Effector memory CD4-positive, alpha-beta T cell (primary cell): Measurements from ENCODE around the gene BRWD1.

Source experiments
- DNase-seq, 3 donors: peaks; one replicate each; pipeline ENCODE4 v3.0.0-alpha.2; 2020
- H3K27ac ChIP-seq: 2 replicates; pipeline ENCODE4 v1.7.0; 2013; ENCODE audit warnings: mild to moderate bottlenecking, low read length, moderate library complexity; ENCODE audit not compliant: insufficient read depth, poor library complexity, severe bottlenecking
- H3K27me3 ChIP-seq: replicated peaks from 2 replicates; pipeline ENCODE4 v1.7.0; 2013; ENCODE audit warnings: mild to moderate bottlenecking, low read length; ENCODE audit not compliant: insufficient read depth, control insufficient read depth, poor library complexity, severe bottlenecking
- H3K36me3 ChIP-seq: 2 replicates; pipeline ENCODE4 v1.7.0; 2013; ENCODE audit warnings: mild to moderate bottlenecking, low read length, moderate library complexity; ENCODE audit not compliant: control insufficient read depth, insufficient read depth
- H3K4me1 ChIP-seq: 2 replicates; pipeline ENCODE4 v1.7.0; 2013; ENCODE audit warnings: low read length, mild to moderate bottlenecking; ENCODE audit not compliant: control insufficient read depth, insufficient read depth, poor library complexity, severe bottlenecking
- H3K4me3 ChIP-seq: 2 replicates; pipeline ENCODE4 v1.7.0; 2013; ENCODE audit warnings: low read length, low read depth, mild to moderate bottlenecking; ENCODE audit not compliant: insufficient read depth, poor library complexity, severe bottlenecking
- H3K9me3 ChIP-seq: 2 replicates; pipeline ENCODE4 v1.7.0; 2013; ENCODE audit warnings: mild to moderate bottlenecking, low read length, moderate library complexity; ENCODE audit not compliant: control insufficient read depth

BRWD1 gene

GRCh38 chr21:39178421-39178820 lies 135.0 kb downstream of the BRWD1 start:
- H3K36me3 ChIP-seq, result peaks cover 21% of the 10 kb centered on the region
- peaks cover 5% of the 10 kb centered on the region for H3K4me1 ChIP-seq
- no peak for DNase-seq

GRCh38 chr21:39176271-39176709 lies 137.1 kb downstream of the BRWD1 start:
- no peak overlapping the region for H3K27ac ChIP-seq
- no peaks in the 10 kb centered on the region for H3K27me3 ChIP-seq
- no peak for DNase-seq
- H3K9me3 ChIP-seq, result no peaks in the 10 kb centered on the region
- peaks cover 29% of the 10 kb centered on the region for H3K36me3 ChIP-seq
- no peaks in the 10 kb centered on the region for H3K4me1 ChIP-seq
- H3K4me3 ChIP-seq, result no peak overlapping the region

More at GRCh38 chr21:39178421-39178820, 135.0 kb downstream of the BRWD1 start:
- Histone ChIP-seq H3K27me3 (no peaks in the 10 kb centered on the region), H3K9me3 (no peaks in the 10 kb centered on the region), H3K27ac (no peak overlapping the region), H3K4me3 (no peak overlapping the region)

- DNase-seq, result no peak
- no peaks in the 10 kb centered on the region for H3K9me3 ChIP-seq
- no peaks in the 10 kb centered on the region for H3K4me1 ChIP-seq
- no peak overlapping the region for H3K4me3 ChIP-seq
- H3K27ac ChIP-seq, result no peak overlapping the region
- peaks cover 29% of the 10 kb centered on the region for H3K36me3 ChIP-seq
- no peaks in the 10 kb centered on the region for H3K27me3 ChIP-seq
Measured at GRCh38 chr21:39175665-39176064, 137.8 kb downstream of the BRWD1 start.

- Histone ChIP-seq H3K9me3 (no peaks in the 10 kb centered on the region), H3K4me1 (no peaks in the 10 kb centered on the region), H3K36me3 (peaks cover 28% of the 10 kb centered on the region), H3K27ac (no peak overlapping the region), H3K4me3 (no peak overlapping the region), H3K27me3 (no peaks in the 10 kb centered on the region)
- DNase-seq, result no peak
Measured at GRCh38 chr21:39175154-39175553, 138.3 kb downstream of the BRWD1 start.

- Histone ChIP-seq H3K9me3 (no peaks in the 10 kb centered on the region), H3K36me3 (peaks cover 23% of the 10 kb centered on the region), H3K27ac (no peak overlapping the region), H3K4me3 (no peak overlapping the region), H3K4me1 (no peaks in the 10 kb centered on the region), H3K27me3 (no peaks in the 10 kb centered on the region)
- DNase-seq, result no peak
Measured at GRCh38 chr21:39173716-39174680, 139.4 kb downstream of the BRWD1 start.

- H3K27ac ChIP-seq, result no peak overlapping the region
- no peaks in the 10 kb centered on the region for H3K4me1 ChIP-seq
- no peak overlapping the region for H3K4me3 ChIP-seq
- DNase-seq, result no peak
- H3K27me3 ChIP-seq, result no peaks in the 10 kb centered on the region
- peaks cover 20% of the 10 kb centered on the region for H3K36me3 ChIP-seq
- H3K9me3 ChIP-seq, result no peaks in the 10 kb centered on the region
Measured at GRCh38 chr21:39169906-39170305, 143.5 kb downstream of the BRWD1 start.

GRCh38 chr21:39168800-39169199 lies 144.6 kb downstream of the BRWD1 start:
- H3K36me3 ChIP-seq, result peaks cover 11% of the 10 kb centered on the region
- H3K9me3 ChIP-seq, result no peaks in the 10 kb centered on the region
- H3K4me3 ChIP-seq, result no peak overlapping the region
- H3K4me1 ChIP-seq, result no peaks in the 10 kb centered on the region
- no peak for DNase-seq
- no peak overlapping the region for H3K27ac ChIP-seq
- no peaks in the 10 kb centered on the region for H3K27me3 ChIP-seq

DNA sequence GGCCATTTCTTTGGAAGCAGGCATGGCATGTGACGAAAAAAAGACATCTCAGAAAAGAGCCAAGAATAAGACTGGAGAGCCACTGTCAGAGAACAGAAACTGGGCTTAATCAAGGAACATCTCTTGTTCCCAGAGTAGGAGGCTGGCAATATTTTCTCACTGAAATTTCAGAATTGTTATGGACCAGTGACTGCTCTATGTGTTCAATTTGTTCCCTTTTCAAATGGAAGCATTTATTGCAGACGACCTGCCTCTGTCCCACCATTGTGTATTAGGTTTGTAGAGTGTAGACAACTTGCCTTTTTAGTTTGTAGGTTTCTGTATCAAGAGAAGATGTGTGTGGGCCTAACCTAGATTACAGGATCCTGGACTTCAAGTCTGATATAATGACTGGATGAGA lies 148.9 kb downstream of the BRWD1 start:
- Histone ChIP-seq H3K36me3 (no peaks in the 10 kb centered on the region), H3K27me3 (no peaks in the 10 kb centered on the region), H3K9me3 (no peaks in the 10 kb centered on the region), H3K27ac (no peak overlapping the region), H3K4me3 (no peak overlapping the region), H3K4me1 (no peaks in the 10 kb centered on the region)
- no peak for DNase-seq

DNA sequence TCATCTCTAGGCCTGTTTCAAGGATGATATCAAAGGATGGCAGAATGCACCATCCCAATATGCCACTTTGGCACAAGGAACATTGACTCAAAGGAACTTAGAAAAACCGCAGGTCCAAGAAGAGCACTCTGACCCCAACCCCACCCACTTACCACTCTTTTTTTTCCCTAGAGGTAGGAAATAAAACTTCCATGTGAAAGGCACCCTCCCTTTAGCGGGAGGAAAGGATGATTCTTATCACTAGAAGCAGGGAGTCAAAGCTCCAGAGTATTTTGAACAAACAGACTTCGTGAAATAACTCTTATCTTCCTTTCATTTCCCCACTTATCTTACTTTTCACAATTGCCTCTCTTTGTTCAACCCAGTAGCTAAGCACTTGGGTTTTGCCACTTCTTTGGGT lies 152.4 kb downstream of the BRWD1 start:
- Histone ChIP-seq H3K27me3 (no peaks in the 10 kb centered on the region), H3K9me3 (no peaks in the 10 kb centered on the region), H3K4me1 (no peaks in the 10 kb centered on the region), H3K4me3 (no peak overlapping the region), H3K36me3 (no peaks in the 10 kb centered on the region), H3K27ac (no peak overlapping the region)
- no peak for DNase-seq

DNA sequence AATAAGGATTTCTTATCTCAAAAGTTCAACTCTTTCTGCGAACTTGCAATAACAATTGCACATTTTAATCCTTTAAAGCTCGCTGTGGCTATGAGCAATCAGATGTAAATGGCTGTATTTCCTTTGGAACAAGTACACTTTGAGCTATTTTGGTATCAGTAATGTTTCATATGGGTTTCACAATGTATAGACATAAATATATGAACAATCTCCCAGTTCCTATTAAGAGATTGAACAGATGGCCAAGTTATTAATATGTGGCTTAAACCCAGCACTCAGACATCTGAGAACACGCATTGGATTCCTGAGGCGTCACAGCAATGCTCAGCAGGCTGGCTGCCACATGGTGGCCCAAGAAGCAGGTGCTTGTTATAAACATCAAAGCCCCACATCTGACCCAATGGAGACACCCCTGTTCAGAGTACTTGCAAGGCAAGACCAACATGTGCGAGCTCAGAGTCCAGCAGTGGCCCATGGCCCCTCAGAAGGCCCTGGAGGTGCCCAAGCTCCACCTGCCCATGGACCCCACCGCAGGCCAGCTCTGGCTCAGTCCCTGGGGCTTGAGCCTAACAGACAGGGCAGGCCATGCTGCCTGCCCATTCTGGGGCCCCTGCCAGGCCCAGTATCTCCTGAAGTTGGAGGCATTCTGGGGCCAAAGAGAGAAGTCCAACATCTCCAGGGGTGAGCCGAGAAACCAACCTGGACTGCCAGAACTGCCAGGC lies 153.9 kb downstream of the BRWD1 start:
- no peaks in the 10 kb centered on the region for H3K27me3 ChIP-seq
- H3K9me3 ChIP-seq, result no peaks in the 10 kb centered on the region
- no peak for DNase-seq
- H3K4me1 ChIP-seq, result no peaks in the 10 kb centered on the region
- no peak overlapping the region for H3K4me3 ChIP-seq
- no peak overlapping the region for H3K27ac ChIP-seq
- H3K36me3 ChIP-seq, result no peaks in the 10 kb centered on the region
